Measurements from ENCODE around the gene DOCK1.

The DOCK1 gene

GRCh38 chr10:126957111-126957510, 51.9 kb downstream of the DOCK1 start:
- H3K36me3 ChIP-seq (ENCODE audit: insufficient read depth, low read length) = no peaks in the 10 kb centered on the region
- H3K9me3 ChIP-seq (replicated peaks; ENCODE audit: low read length) = peaks cover 3% of the 10 kb centered on the region
- no peaks in the 10 kb centered on the region for H3K27me3 ChIP-seq (ENCODE audit: control insufficient read depth, insufficient read depth, low read length)
- no peak overlapping the region for H3K4me2 ChIP-seq (ENCODE audit: low read length)
- H3K9ac ChIP-seq (ENCODE audit: low read depth, low read length) = no peak overlapping the region
- H3K4me3 ChIP-seq (ENCODE audit: low read length) = no peak overlapping the region
- no peaks in the 10 kb centered on the region for H3K4me1 ChIP-seq (ENCODE audit: control insufficient read depth, insufficient read depth, low read length)

- Histone ChIP-seq H3K4me3 (ENCODE audit: low read length) (no peak overlapping the region), H3K9me3 (replicated peaks; ENCODE audit: low read length) (no peaks in the 10 kb centered on the region), H3K27me3 (ENCODE audit: control insufficient read depth, insufficient read depth, low read length) (no peaks in the 10 kb centered on the region), H3K9ac (ENCODE audit: low read depth, low read length) (no peak overlapping the region), H3K36me3 (ENCODE audit: insufficient read depth, low read length) (no peaks in the 10 kb centered on the region), H3K4me1 (ENCODE audit: control insufficient read depth, insufficient read depth, low read length) (no peaks in the 10 kb centered on the region), H3K4me2 (ENCODE audit: low read length) (no peak overlapping the region)
These were observed 54.2 kb downstream of the DOCK1 start for GRCh38 chr10:126959431-126959830.

GRCh38 chr10:126959906-126960685, 54.9 kb downstream of the DOCK1 start:
- Histone ChIP-seq H3K4me2 (ENCODE audit: low read length) (no peak overlapping the region), H3K9ac (ENCODE audit: low read depth, low read length) (no peak overlapping the region), H3K4me1 (ENCODE audit: control insufficient read depth, insufficient read depth, low read length) (no peaks in the 10 kb centered on the region), H3K27me3 (ENCODE audit: control insufficient read depth, insufficient read depth, low read length) (no peaks in the 10 kb centered on the region), H3K36me3 (ENCODE audit: insufficient read depth, low read length) (no peaks in the 10 kb centered on the region), H3K9me3 (replicated peaks; ENCODE audit: low read length) (no peaks in the 10 kb centered on the region), H3K4me3 (ENCODE audit: low read length) (no peak overlapping the region)

- H3K4me2 ChIP-seq (ENCODE audit: low read length) = no peak overlapping the region
- no peak overlapping the region for H3K9ac ChIP-seq (ENCODE audit: low read depth, low read length)
- no peaks in the 10 kb centered on the region for H3K4me1 ChIP-seq (ENCODE audit: control insufficient read depth, insufficient read depth, low read length)
- H3K36me3 ChIP-seq (ENCODE audit: insufficient read depth, low read length) = no peaks in the 10 kb centered on the region
- no peaks in the 10 kb centered on the region for H3K27me3 ChIP-seq (ENCODE audit: control insufficient read depth, insufficient read depth, low read length)
- H3K9me3 ChIP-seq (replicated peaks; ENCODE audit: low read length) = no peaks in the 10 kb centered on the region
- no peak overlapping the region for H3K4me3 ChIP-seq (ENCODE audit: low read length)
These were observed 58.1 kb downstream of the DOCK1 start for GRCh38 chr10:126963354-126963753.

DNA sequence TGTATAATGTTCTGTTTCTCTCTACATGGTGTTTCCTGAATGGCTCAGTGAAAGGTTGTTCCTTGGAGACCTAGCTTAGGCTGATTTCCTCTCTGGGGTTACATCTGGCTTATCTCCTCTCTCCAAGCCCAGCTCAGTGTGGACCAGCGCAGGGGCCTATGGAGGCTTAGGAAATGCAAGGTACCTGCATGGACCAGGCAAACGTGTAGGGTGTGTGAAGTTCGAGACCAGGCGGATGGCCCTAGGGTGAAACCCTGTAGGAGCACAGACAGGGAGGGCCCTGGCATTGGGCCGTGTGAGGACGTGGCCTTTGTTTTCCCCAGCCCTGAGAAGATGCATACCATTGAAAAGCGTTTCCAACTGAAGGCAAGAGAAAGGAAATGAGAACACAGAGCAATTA, 59.0 kb downstream of the DOCK1 start:
- H3K4me1 ChIP-seq (ENCODE audit: control insufficient read depth, insufficient read depth, low read length) = no peaks in the 10 kb centered on the region
- no peak overlapping the region for H3K4me2 ChIP-seq (ENCODE audit: low read length)
- no peak overlapping the region for H3K9ac ChIP-seq (ENCODE audit: low read depth, low read length)
- H3K4me3 ChIP-seq (ENCODE audit: low read length) = no peak overlapping the region
- H3K36me3 ChIP-seq (ENCODE audit: insufficient read depth, low read length) = no peaks in the 10 kb centered on the region
- no peaks in the 10 kb centered on the region for H3K9me3 ChIP-seq (replicated peaks; ENCODE audit: low read length)
- H3K27me3 ChIP-seq (ENCODE audit: control insufficient read depth, insufficient read depth, low read length) = no peaks in the 10 kb centered on the region

GRCh38 chr10:126966938-126967337, 61.7 kb downstream of the DOCK1 start:
- no peaks in the 10 kb centered on the region for H3K9me3 ChIP-seq (replicated peaks; ENCODE audit: low read length)
- no peaks in the 10 kb centered on the region for H3K27me3 ChIP-seq (ENCODE audit: control insufficient read depth, insufficient read depth, low read length)
- no peak overlapping the region for H3K4me2 ChIP-seq (ENCODE audit: low read length)
- H3K4me3 ChIP-seq (ENCODE audit: low read length) = no peak overlapping the region
- no peaks in the 10 kb centered on the region for H3K4me1 ChIP-seq (ENCODE audit: control insufficient read depth, insufficient read depth, low read length)
- H3K9ac ChIP-seq (ENCODE audit: low read depth, low read length) = no peak overlapping the region
- H3K36me3 ChIP-seq (ENCODE audit: insufficient read depth, low read length) = no peaks in the 10 kb centered on the region

DNA sequence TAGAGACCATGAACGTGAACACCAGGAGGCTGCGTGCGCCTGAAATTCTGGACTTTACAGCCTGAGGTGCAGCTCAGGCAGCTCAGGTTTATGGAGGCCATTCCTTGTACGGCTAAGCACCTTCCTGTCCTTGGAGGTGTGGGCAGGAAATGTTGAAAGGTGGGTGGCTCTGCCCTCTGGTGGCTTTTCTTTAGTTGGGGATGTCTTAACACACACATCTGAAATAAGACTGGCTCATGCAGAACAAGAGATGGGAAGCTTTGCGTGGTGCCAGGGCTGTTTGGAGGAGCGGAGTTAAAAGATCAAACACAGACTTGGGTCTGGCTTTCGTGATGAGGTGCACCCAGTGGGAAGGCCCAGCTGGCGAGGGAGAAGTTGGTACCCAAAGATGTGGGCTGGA, 64.1 kb downstream of the DOCK1 start:
- Histone ChIP-seq H3K27me3 (ENCODE audit: control insufficient read depth, insufficient read depth, low read length) (no peaks in the 10 kb centered on the region), H3K36me3 (ENCODE audit: insufficient read depth, low read length) (no peaks in the 10 kb centered on the region), H3K4me1 (ENCODE audit: control insufficient read depth, insufficient read depth, low read length) (peaks cover 13% of the 10 kb centered on the region), H3K9me3 (replicated peaks; ENCODE audit: low read length) (no peaks in the 10 kb centered on the region), H3K9ac (ENCODE audit: low read depth, low read length) (no peak overlapping the region), H3K4me3 (ENCODE audit: low read length) (no peak overlapping the region), H3K4me2 (ENCODE audit: low read length) (no peak overlapping the region)

GRCh38 chr10:126972635-126973414, 67.6 kb downstream of the DOCK1 start:
- H3K4me2 ChIP-seq (ENCODE audit: low read length) = peak overlapping the region; percentile 65
- peak overlapping the region; percentile 5 for H3K9ac ChIP-seq (ENCODE audit: low read depth, low read length)
- H3K27me3 ChIP-seq (ENCODE audit: control insufficient read depth, insufficient read depth, low read length) = no peaks in the 10 kb centered on the region
- peaks cover 13% of the 10 kb centered on the region for H3K4me1 ChIP-seq (ENCODE audit: control insufficient read depth, insufficient read depth, low read length)
- H3K9me3 ChIP-seq (replicated peaks; ENCODE audit: low read length) = no peaks in the 10 kb centered on the region
- H3K4me3 ChIP-seq (ENCODE audit: low read length) = peak overlapping the region; percentile 38
- H3K36me3 ChIP-seq (ENCODE audit: insufficient read depth, low read length) = peaks cover 15% of the 10 kb centered on the region

DNA sequence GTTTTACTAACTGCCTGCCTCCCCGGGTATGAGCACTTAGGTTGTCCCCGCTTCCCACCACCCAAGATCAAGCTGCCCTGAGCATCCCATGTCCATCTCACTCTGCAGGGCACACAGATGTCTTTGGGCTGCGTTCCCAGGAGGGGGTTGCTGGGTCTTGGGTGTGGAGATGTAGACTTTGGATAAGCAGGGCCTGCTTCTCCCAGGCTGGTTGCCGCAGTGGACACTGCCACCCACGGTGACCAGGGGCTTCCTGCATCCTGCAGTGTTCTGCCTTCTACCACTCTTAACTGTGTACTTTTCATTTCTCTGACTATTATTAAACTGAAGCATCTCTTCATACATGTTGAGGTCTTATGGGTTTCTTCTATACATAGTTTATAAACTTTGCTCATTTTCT, 70.0 kb downstream of the DOCK1 start:
- Histone ChIP-seq H3K9ac (ENCODE audit: low read depth, low read length) (no peak overlapping the region), H3K36me3 (ENCODE audit: insufficient read depth, low read length) (peaks cover 32% of the 10 kb centered on the region), H3K4me1 (ENCODE audit: control insufficient read depth, insufficient read depth, low read length) (peaks cover 13% of the 10 kb centered on the region), H3K9me3 (replicated peaks; ENCODE audit: low read length) (no peaks in the 10 kb centered on the region), H3K4me3 (ENCODE audit: low read length) (no peak overlapping the region), H3K4me2 (ENCODE audit: low read length) (no peak overlapping the region), H3K27me3 (ENCODE audit: control insufficient read depth, insufficient read depth, low read length) (no peaks in the 10 kb centered on the region)

DNA sequence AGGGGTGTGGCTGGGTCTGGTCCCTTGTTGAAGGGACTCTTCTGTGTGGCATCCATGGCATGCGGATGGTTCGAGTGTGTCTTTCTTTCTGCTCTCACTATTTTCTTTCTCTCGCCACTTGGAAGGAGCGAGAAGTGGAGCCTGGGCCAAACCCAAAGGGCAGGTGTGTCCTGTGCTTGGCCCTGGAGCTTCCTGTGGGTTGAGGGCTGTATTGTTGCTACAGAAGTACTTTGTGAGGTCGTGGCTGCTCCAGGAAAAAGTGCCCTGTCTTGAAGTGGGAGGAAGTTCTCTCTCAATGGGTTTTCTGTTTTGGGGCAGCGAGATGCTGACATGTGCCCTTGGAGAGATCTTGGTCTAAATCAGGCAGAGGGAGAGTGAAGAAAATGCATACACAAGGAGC, 72.0 kb downstream of the DOCK1 start:
- no peaks in the 10 kb centered on the region for H3K9me3 ChIP-seq (replicated peaks; ENCODE audit: low read length)
- no peaks in the 10 kb centered on the region for H3K27me3 ChIP-seq (ENCODE audit: control insufficient read depth, insufficient read depth, low read length)
- no peak overlapping the region for H3K4me3 ChIP-seq (ENCODE audit: low read length)
- H3K4me2 ChIP-seq (ENCODE audit: low read length) = no peak overlapping the region
- no peak overlapping the region for H3K9ac ChIP-seq (ENCODE audit: low read depth, low read length)
- H3K36me3 ChIP-seq (ENCODE audit: insufficient read depth, low read length) = peaks cover 41% of the 10 kb centered on the region
- peaks cover 12% of the 10 kb centered on the region for H3K4me1 ChIP-seq (ENCODE audit: control insufficient read depth, insufficient read depth, low read length)

DNA sequence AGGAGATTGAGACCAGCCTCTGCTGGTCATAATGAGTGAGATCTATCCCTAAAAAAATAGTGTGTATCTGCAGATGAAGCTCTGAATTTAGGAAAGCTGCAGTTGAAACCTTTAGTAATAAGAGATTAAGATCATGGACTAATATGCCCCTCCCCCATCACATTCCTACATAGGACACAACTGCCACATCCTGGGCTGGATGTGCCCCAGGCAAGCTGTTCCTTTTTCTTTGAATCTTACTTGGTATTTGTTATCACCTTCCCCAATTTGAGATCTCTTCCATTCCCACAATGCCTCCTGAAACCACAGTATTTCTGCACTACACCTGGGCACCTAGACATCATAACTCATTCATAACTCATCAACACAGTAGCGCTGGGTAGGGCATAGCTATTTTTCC, 74.1 kb downstream of the DOCK1 start:
- Histone ChIP-seq H3K27me3 (ENCODE audit: control insufficient read depth, insufficient read depth, low read length) (no peaks in the 10 kb centered on the region), H3K9me3 (replicated peaks; ENCODE audit: low read length) (no peaks in the 10 kb centered on the region), H3K9ac (ENCODE audit: low read depth, low read length) (no peak overlapping the region), H3K4me1 (ENCODE audit: control insufficient read depth, insufficient read depth, low read length) (no peaks in the 10 kb centered on the region), H3K4me2 (ENCODE audit: low read length) (no peak overlapping the region), H3K4me3 (ENCODE audit: low read length) (no peak overlapping the region), H3K36me3 (ENCODE audit: insufficient read depth, low read length) (peaks cover 43% of the 10 kb centered on the region)

- H3K36me3 ChIP-seq (ENCODE audit: insufficient read depth, low read length) = peaks cover 39% of the 10 kb centered on the region
- H3K9ac ChIP-seq (ENCODE audit: low read depth, low read length) = no peak overlapping the region
- H3K9me3 ChIP-seq (replicated peaks; ENCODE audit: low read length) = no peaks in the 10 kb centered on the region
- H3K4me3 ChIP-seq (ENCODE audit: low read length) = no peak overlapping the region
- H3K4me2 ChIP-seq (ENCODE audit: low read length) = no peak overlapping the region
- H3K4me1 ChIP-seq (ENCODE audit: control insufficient read depth, insufficient read depth, low read length) = no peaks in the 10 kb centered on the region
- no peaks in the 10 kb centered on the region for H3K27me3 ChIP-seq (ENCODE audit: control insufficient read depth, insufficient read depth, low read length)
These were observed 88.0 kb downstream of the DOCK1 start for GRCh38 chr10:126993208-126993607.

All from skeletal muscle satellite cell (primary cell).